Measurements from ENCODE around the gene ZNF385B.

Gene ZNF385B

GRCh38 chr2:179578171-179578916 is 283.1 kb downstream of the ZNF385B start:
- no peak for DNase-seq

- DNase-seq, result no peak
Measured at GRCh38 chr2:179574061-179574519, 287.3 kb downstream of the ZNF385B start.

GRCh38 chr2:179572544-179572943 is 288.9 kb downstream of the ZNF385B start:
- DNase-seq, result no peak

GRCh38 chr2:179571721-179572120 is 289.7 kb downstream of the ZNF385B start:
- DNase-seq, result no peak

- no peak for DNase-seq
Measured at GRCh38 chr2:179571252-179571651, 290.2 kb downstream of the ZNF385B start.

GRCh38 chr2:179569831-179570233 is 291.6 kb downstream of the ZNF385B start:
- no peak for DNase-seq

- no peak for DNase-seq
Measured at GRCh38 chr2:179565807-179566206, 295.6 kb downstream of the ZNF385B start.

- DNase-seq, result no peak
Measured at GRCh38 chr2:179562330-179562885, 299.0 kb downstream of the ZNF385B start.

- no peak for DNase-seq
Measured at GRCh38 chr2:179561702-179562101, 299.7 kb downstream of the ZNF385B start.

GRCh38 chr2:179560257-179560735 is 301.1 kb downstream of the ZNF385B start:
- DNase-seq, result no peak

GRCh38 chr2:179559108-179559806 is 302.2 kb downstream of the ZNF385B start:
- DNase-seq, result no peak

- DNase-seq, result no peak
Measured at GRCh38 chr2:179558010-179558934, 303.1 kb downstream of the ZNF385B start.

- no peak for DNase-seq
Measured at GRCh38 chr2:179556425-179556824, 305.0 kb downstream of the ZNF385B start.

GRCh38 chr2:179555691-179556283 is 305.6 kb downstream of the ZNF385B start:
- no peak for DNase-seq

GRCh38 chr2:179554639-179555386 is 306.6 kb downstream of the ZNF385B start:
- DNase-seq, result no peak

- no peak for DNase-seq
Measured at GRCh38 chr2:179553382-179553781, 308.0 kb downstream of the ZNF385B start.

- no peak for DNase-seq
Measured at GRCh38 chr2:179551539-179552045, 309.8 kb downstream of the ZNF385B start.

GRCh38 chr2:179550849-179551248 is 310.6 kb downstream of the ZNF385B start:
- no peak for DNase-seq

GRCh38 chr2:179550214-179550613 is 311.2 kb downstream of the ZNF385B start:
- no peak for DNase-seq

- no peak for DNase-seq
Measured at GRCh38 chr2:179546656-179547055, 314.8 kb downstream of the ZNF385B start.

GRCh38 chr2:179545024-179545423 is 316.4 kb downstream of the ZNF385B start:
- DNase-seq, result no peak

All from inflammatory macrophage (primary cell).